ENCODE results near the gene TMEM253.

Gene TMEM253

GRCh38 chr14:21100931-21101330 is at the start of gene TMEM253:
Gene TMEM253, plus strand, starts transcription at chr14:21101066. Its CDS starts 278 bp downstream, at chr14:21101344.
- no peaks in the 10 kb centered on the region for H3K36me3 ChIP-seq (ENCODE audit: insufficient read depth, low read length)
- H3K27me3 ChIP-seq (ENCODE audit: control insufficient read depth in 1 of 2, insufficient read depth in 2 of 2, low read length in 2 of 2), result no peaks in the 10 kb centered on the region
- no peak within 1 kb of the TSS for H3K9ac ChIP-seq (ENCODE audit: low read length)
- H3K4me3 ChIP-seq (ENCODE audit: low read depth in 1 of 2, low read length in 2 of 2), result no peak within 1 kb of the TSS
- no peak within 1 kb of the TSS for H3K27ac ChIP-seq (ENCODE audit: low read depth, low read length)
- H3K9me3 ChIP-seq (ENCODE audit: low read length), result no peaks in the 10 kb centered on the region
- peaks cover 44% of the 10 kb centered on the region for H3K4me1 ChIP-seq (ENCODE audit: insufficient read depth, low read length)

DNA sequence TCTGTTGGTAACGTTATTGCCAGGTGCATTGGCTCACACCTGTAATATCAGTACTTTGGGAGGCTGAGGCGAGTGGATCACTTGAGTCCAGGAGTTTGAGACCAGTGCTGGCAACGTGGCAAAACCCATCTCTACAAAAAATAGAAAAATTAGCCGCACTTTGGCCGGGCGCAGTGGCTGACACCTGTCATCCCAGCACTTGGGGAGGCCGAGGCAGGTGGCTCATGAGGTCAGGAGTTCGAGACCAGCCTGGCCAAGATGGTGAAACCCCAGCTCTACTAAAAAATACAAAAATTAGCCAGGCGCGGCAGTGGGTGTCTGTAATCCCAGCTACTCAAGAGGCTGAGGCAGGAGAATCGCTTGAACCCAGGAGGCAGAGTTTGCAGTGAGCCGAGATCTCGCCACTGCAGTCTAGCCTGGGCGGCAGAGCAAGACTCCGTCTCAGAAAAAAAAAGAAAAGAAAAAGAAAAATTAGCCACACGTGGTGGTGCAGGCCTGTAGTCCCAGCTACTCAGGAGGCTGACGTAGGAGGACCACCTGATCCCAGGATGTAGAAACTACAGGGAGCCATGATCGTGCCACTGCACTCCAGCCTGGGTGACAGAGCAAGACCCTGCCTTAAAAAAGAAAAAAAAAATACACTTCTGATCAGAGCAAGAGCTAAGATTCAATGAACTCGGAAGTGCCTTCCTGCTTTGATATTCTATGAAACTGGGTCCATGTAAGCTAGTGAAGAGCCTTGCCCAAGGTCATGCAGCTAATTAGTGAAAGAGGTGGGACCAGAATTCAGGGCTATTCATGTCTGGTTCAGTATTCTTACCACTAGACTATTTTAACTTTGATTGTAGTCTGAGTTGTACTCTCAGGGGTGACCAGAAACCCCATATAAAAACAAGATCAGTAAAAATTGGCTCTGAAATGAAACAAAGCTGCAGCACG is 47.4 kb upstream of the TMEM253 start:
- H3K27ac ChIP-seq (ENCODE audit: low read depth, low read length), result no peak overlapping the region
- no peaks in the 10 kb centered on the region for H3K27me3 ChIP-seq (ENCODE audit: control insufficient read depth in 1 of 2, insufficient read depth in 2 of 2, low read length in 2 of 2)
- H3K9me3 ChIP-seq (ENCODE audit: low read length), result no peaks in the 10 kb centered on the region
- no peaks in the 10 kb centered on the region for H3K4me1 ChIP-seq (ENCODE audit: insufficient read depth, low read length)
- no peak overlapping the region for H3K9ac ChIP-seq (ENCODE audit: low read length)
- H3K36me3 ChIP-seq (ENCODE audit: insufficient read depth, low read length), result no peaks in the 10 kb centered on the region
- H3K4me3 ChIP-seq (ENCODE audit: low read depth in 1 of 2, low read length in 2 of 2), result no peak overlapping the region

- Histone ChIP-seq H3K9me3 (ENCODE audit: low read length) (no peaks in the 10 kb centered on the region), H3K9ac (ENCODE audit: low read length) (no peak overlapping the region), H3K4me3 (ENCODE audit: low read depth in 1 of 2, low read length in 2 of 2) (no peak overlapping the region), H3K27me3 (ENCODE audit: control insufficient read depth in 1 of 2, insufficient read depth in 2 of 2, low read length in 2 of 2) (no peaks in the 10 kb centered on the region), H3K27ac (ENCODE audit: low read depth, low read length) (no peak overlapping the region), H3K36me3 (ENCODE audit: insufficient read depth, low read length) (no peaks in the 10 kb centered on the region), H3K4me1 (ENCODE audit: insufficient read depth, low read length) (no peaks in the 10 kb centered on the region)
Measured at GRCh38 chr14:21054123-21054767, 46.6 kb upstream of the TMEM253 start.

- Histone ChIP-seq H3K4me1 (ENCODE audit: insufficient read depth, low read length) (no peaks in the 10 kb centered on the region), H3K9ac (ENCODE audit: low read length) (no peak overlapping the region), H3K36me3 (ENCODE audit: insufficient read depth, low read length) (no peaks in the 10 kb centered on the region), H3K27ac (ENCODE audit: low read depth, low read length) (no peak overlapping the region), H3K4me3 (ENCODE audit: low read depth in 1 of 2, low read length in 2 of 2) (no peak overlapping the region), H3K9me3 (ENCODE audit: low read length) (no peaks in the 10 kb centered on the region), H3K27me3 (ENCODE audit: control insufficient read depth in 1 of 2, insufficient read depth in 2 of 2, low read length in 2 of 2) (no peaks in the 10 kb centered on the region)
Measured at GRCh38 chr14:21054768-21055145, 46.1 kb upstream of the TMEM253 start.

DNA sequence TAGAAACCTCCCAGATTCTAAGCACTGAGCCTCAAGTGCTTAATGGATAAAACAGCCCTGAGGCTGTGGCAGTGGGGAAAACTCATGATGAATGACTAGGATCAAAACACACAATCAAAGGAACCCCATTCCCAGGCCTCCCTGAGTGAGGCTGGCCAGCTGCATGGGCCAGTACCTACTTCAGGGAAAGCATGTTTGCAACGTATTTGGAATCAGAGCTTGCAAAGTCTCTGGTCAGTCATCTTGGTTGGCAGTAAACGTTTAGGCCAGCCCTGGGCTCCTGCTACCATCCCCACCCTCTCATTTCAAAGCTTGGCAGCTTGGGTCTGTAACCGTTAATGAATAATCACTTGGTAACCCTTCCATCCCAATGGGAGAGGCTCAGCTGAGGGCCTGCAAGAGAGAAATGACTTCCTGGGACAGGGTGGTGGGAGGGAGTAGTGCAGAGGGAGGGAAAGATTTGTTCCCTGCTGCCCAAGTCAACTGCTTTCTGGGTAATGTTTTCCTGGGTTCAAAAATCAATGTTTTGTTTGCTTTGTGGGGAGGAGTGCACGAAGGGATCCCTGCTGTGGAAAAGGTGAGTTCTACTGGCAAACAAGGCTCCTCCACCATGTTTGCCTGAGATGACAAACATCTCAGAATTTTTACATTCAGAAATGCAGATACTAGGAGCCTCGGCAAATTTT is 45.3 kb upstream of the TMEM253 start:
- no peak overlapping the region for H3K4me3 ChIP-seq (ENCODE audit: low read depth in 1 of 2, low read length in 2 of 2)
- H3K4me1 ChIP-seq (ENCODE audit: insufficient read depth, low read length), result no peaks in the 10 kb centered on the region
- no peaks in the 10 kb centered on the region for H3K27me3 ChIP-seq (ENCODE audit: control insufficient read depth in 1 of 2, insufficient read depth in 2 of 2, low read length in 2 of 2)
- no peaks in the 10 kb centered on the region for H3K9me3 ChIP-seq (ENCODE audit: low read length)
- no peaks in the 10 kb centered on the region for H3K36me3 ChIP-seq (ENCODE audit: insufficient read depth, low read length)
- no peak overlapping the region for H3K9ac ChIP-seq (ENCODE audit: low read length)
- no peak overlapping the region for H3K27ac ChIP-seq (ENCODE audit: low read depth, low read length)

- no peak overlapping the region for H3K4me3 ChIP-seq (ENCODE audit: low read depth in 1 of 2, low read length in 2 of 2)
- H3K9me3 ChIP-seq (ENCODE audit: low read length), result no peaks in the 10 kb centered on the region
- H3K4me1 ChIP-seq (ENCODE audit: insufficient read depth, low read length), result no peaks in the 10 kb centered on the region
- no peak overlapping the region for H3K27ac ChIP-seq (ENCODE audit: low read depth, low read length)
- H3K9ac ChIP-seq (ENCODE audit: low read length), result no peak overlapping the region
- H3K36me3 ChIP-seq (ENCODE audit: insufficient read depth, low read length), result no peaks in the 10 kb centered on the region
- no peaks in the 10 kb centered on the region for H3K27me3 ChIP-seq (ENCODE audit: control insufficient read depth in 1 of 2, insufficient read depth in 2 of 2, low read length in 2 of 2)
Measured at GRCh38 chr14:21056520-21057163, 44.2 kb upstream of the TMEM253 start.

GRCh38 chr14:21057803-21058675 is 42.8 kb upstream of the TMEM253 start, which contains the start of gene RNASE8:
Gene RNASE8, plus strand, starts transcription at chr14:21057822. Its CDS starts 71 bp downstream, at chr14:21057893.
- Histone ChIP-seq H3K36me3 (ENCODE audit: insufficient read depth, low read length) (no peaks in the 10 kb centered on the region), H3K9ac (ENCODE audit: low read length) (no peak within 1 kb of the TSS), H3K27ac (ENCODE audit: low read depth, low read length) (no peak within 1 kb of the TSS), H3K9me3 (ENCODE audit: low read length) (no peaks in the 10 kb centered on the region), H3K4me3 (ENCODE audit: low read depth in 1 of 2, low read length in 2 of 2) (no peak within 1 kb of the TSS), H3K4me1 (ENCODE audit: insufficient read depth, low read length) (no peaks in the 10 kb centered on the region), H3K27me3 (ENCODE audit: control insufficient read depth in 1 of 2, insufficient read depth in 2 of 2, low read length in 2 of 2) (no peaks in the 10 kb centered on the region)

GRCh38 chr14:21058903-21059302 is 42.0 kb upstream of the TMEM253 start:
- Histone ChIP-seq H3K4me1 (ENCODE audit: insufficient read depth, low read length) (no peaks in the 10 kb centered on the region), H3K4me3 (ENCODE audit: low read depth in 1 of 2, low read length in 2 of 2) (no peak overlapping the region), H3K27me3 (ENCODE audit: control insufficient read depth in 1 of 2, insufficient read depth in 2 of 2, low read length in 2 of 2) (no peaks in the 10 kb centered on the region), H3K36me3 (ENCODE audit: insufficient read depth, low read length) (no peaks in the 10 kb centered on the region), H3K27ac (ENCODE audit: low read depth, low read length) (no peak overlapping the region), H3K9me3 (ENCODE audit: low read length) (no peaks in the 10 kb centered on the region), H3K9ac (ENCODE audit: low read length) (no peak overlapping the region)

DNA sequence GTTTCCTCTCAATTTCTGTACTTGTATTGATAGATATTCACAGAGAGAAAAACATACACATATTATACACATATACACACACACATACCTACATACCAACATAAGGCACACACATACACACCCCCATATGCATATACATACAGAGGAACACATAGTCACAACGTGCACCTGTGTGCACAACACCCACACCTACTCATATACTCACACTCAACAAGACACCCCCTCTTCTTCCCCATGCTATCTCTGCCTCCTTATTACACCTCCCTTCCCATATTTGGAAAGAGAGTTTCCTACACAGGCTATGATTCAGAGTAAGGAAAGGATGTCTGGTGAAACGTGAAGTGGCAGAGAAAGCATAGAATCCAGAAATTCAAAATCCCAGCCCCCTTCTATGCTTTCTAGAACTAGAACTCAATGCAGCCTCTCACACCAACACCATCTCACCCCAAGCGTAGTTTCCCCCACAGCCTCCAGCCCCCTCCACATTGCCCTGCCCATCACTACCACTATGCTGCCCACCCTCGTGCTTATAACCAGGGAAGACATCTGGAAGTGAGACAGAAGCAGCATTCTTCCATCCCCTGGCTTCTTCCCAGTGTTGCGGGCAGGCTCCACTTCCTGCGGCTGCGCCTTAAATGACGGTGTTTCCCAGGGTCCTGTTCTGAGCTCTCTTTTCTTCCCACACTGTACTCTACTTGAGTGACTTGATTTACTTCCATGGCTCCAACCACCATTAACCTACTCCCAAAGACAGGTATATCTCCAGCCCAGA is 40.8 kb upstream of the TMEM253 start:
- Histone ChIP-seq H3K9me3 (ENCODE audit: low read length) (no peaks in the 10 kb centered on the region), H3K4me1 (ENCODE audit: insufficient read depth, low read length) (no peaks in the 10 kb centered on the region), H3K27me3 (ENCODE audit: control insufficient read depth in 1 of 2, insufficient read depth in 2 of 2, low read length in 2 of 2) (no peaks in the 10 kb centered on the region), H3K9ac (ENCODE audit: low read length) (no peak overlapping the region), H3K27ac (ENCODE audit: low read depth, low read length) (no peak overlapping the region), H3K36me3 (ENCODE audit: insufficient read depth, low read length) (no peaks in the 10 kb centered on the region), H3K4me3 (ENCODE audit: low read depth in 1 of 2, low read length in 2 of 2) (no peak overlapping the region)
